MG63 (cell line): Measurements from ENCODE around the gene ABL1. TPM values are rescaled to one million over a fixed set of nuclear protein-coding genes. Genes with fewer than 3 reads are reported as not detected.

Experiments
- DNase-seq: peaks from one replicate; pipeline ENCODE4 v3.0.0-alpha.2; 2020
- H3K27me3 ChIP-seq: fragments of 250-450 bp; sonication (Bioruptor Pico); 2 replicates; pipeline ENCODE4 v1.5.1; 2020; ENCODE audit warnings: mild to moderate bottlenecking, moderate library complexity
- H3K36me3 ChIP-seq: fragments of 250-450 bp; sonication (Bioruptor Pico); 2 replicates; pipeline ENCODE4 v1.5.1; 2020; ENCODE audit warnings: mild to moderate bottlenecking, moderate library complexity
- H3K4me3 ChIP-seq: fragments of 250-450 bp; sonication (Bioruptor Pico); 2 replicates; pipeline ENCODE4 v1.5.1; 2020; ENCODE audit warnings: mild to moderate bottlenecking, moderate library complexity
- H3K9me3 ChIP-seq: fragments of 250-450 bp; sonication (Bioruptor Pico); 2 replicates; pipeline ENCODE4 v1.5.1; 2020; ENCODE audit warnings: mild to moderate bottlenecking, moderate library complexity
- total RNA-seq: library from RNA; depleted of rRNA; stranded (reverse); fragments of >200 nt; shearing (Covaris generic); gene quantifications from 2 replicates; pipeline ENCODE4 v1.2.3, GENCODE V29; 2014; ENCODE audit warnings: low replicate concordance

The ABL1 gene
- total RNA-seq, 1 experiment from 2014 or later: 24.7 TPM

GRCh38 chr9:130874783-130875182, 39.7 kb downstream of the ABL1 start:
- Histone ChIP-seq H3K36me3 (peaks cover 80% of the 10 kb centered on the region), H3K9me3 (no peaks in the 10 kb centered on the region), H3K4me3 (no peak overlapping the region), H3K27me3 (no peaks in the 10 kb centered on the region)
- DNase-seq: no peak

GRCh38 chr9:130877300-130877699, 42.2 kb downstream of the ABL1 start:
- peaks cover 80% of the 10 kb centered on the region for H3K36me3 ChIP-seq

GRCh38 chr9:130878295-130878694, 43.2 kb downstream of the ABL1 start:
- Histone ChIP-seq H3K27me3 (no peaks in the 10 kb centered on the region), H3K4me3 (no peak overlapping the region), H3K36me3 (peaks cover 73% of the 10 kb centered on the region), H3K9me3 (no peaks in the 10 kb centered on the region)
- DNase-seq: no peak

More at GRCh38 chr9:130877300-130877699, 42.2 kb downstream of the ABL1 start:
- H3K9me3 ChIP-seq: no peaks in the 10 kb centered on the region
- no peaks in the 10 kb centered on the region for H3K27me3 ChIP-seq
- DNase-seq: no peak
- no peak overlapping the region for H3K4me3 ChIP-seq

- DNase-seq: no peak
- H3K36me3 ChIP-seq: peaks cover 69% of the 10 kb centered on the region
- H3K27me3 ChIP-seq: no peaks in the 10 kb centered on the region
- H3K9me3 ChIP-seq: no peaks in the 10 kb centered on the region
- H3K4me3 ChIP-seq: no peak overlapping the region
These were observed 44.9 kb downstream of the ABL1 start for GRCh38 chr9:130879863-130880411.

- H3K4me3 ChIP-seq: no peak overlapping the region
- DNase-seq: no peak
- peaks cover 69% of the 10 kb centered on the region for H3K36me3 ChIP-seq
- no peaks in the 10 kb centered on the region for H3K9me3 ChIP-seq
- no peaks in the 10 kb centered on the region for H3K27me3 ChIP-seq
These were observed 45.7 kb downstream of the ABL1 start for GRCh38 chr9:130880599-130881220.

GRCh38 chr9:130881516-130881915, 46.5 kb downstream of the ABL1 start:
- peaks cover 75% of the 10 kb centered on the region for H3K36me3 ChIP-seq
- DNase-seq: no peak
- no peaks in the 10 kb centered on the region for H3K9me3 ChIP-seq
- H3K4me3 ChIP-seq: no peak overlapping the region
- H3K27me3 ChIP-seq: no peaks in the 10 kb centered on the region

GRCh38 chr9:130882696-130883225, 47.7 kb downstream of the ABL1 start:
- H3K9me3 ChIP-seq: no peaks in the 10 kb centered on the region
- no peak overlapping the region for H3K4me3 ChIP-seq
- peaks cover 84% of the 10 kb centered on the region for H3K36me3 ChIP-seq
- no peaks in the 10 kb centered on the region for H3K27me3 ChIP-seq
- no peak for DNase-seq

- no peak for DNase-seq
- Histone ChIP-seq H3K4me3 (no peak overlapping the region), H3K27me3 (no peaks in the 10 kb centered on the region), H3K36me3 (peaks cover 82% of the 10 kb centered on the region), H3K9me3 (no peaks in the 10 kb centered on the region)
These were observed 48.4 kb downstream of the ABL1 start for GRCh38 chr9:130883479-130883878.

GRCh38 chr9:130884111-130884531, 49.1 kb downstream of the ABL1 start:
- no peaks in the 10 kb centered on the region for H3K27me3 ChIP-seq
- H3K4me3 ChIP-seq: no peak overlapping the region
- no peaks in the 10 kb centered on the region for H3K9me3 ChIP-seq
- peaks cover 84% of the 10 kb centered on the region for H3K36me3 ChIP-seq
- DNase-seq: no peak

GRCh38 chr9:130884542-130885483, 49.8 kb downstream of the ABL1 start:
- H3K36me3 ChIP-seq: peaks cover 82% of the 10 kb centered on the region
- DNase-seq: no peak
- no peak overlapping the region for H3K4me3 ChIP-seq
- H3K27me3 ChIP-seq: no peaks in the 10 kb centered on the region
- no peaks in the 10 kb centered on the region for H3K9me3 ChIP-seq

GRCh38 chr9:130885484-130886375, 50.7 kb downstream of the ABL1 start:
- no peak for DNase-seq
- H3K4me3 ChIP-seq: no peak overlapping the region
- H3K27me3 ChIP-seq: no peaks in the 10 kb centered on the region
- H3K36me3 ChIP-seq: peaks cover 82% of the 10 kb centered on the region
- no peaks in the 10 kb centered on the region for H3K9me3 ChIP-seq

GRCh38 chr9:130886981-130887380, 51.9 kb downstream of the ABL1 start:
- DNase-seq: no peak
- H3K27me3 ChIP-seq: no peaks in the 10 kb centered on the region
- H3K9me3 ChIP-seq: no peaks in the 10 kb centered on the region
- H3K4me3 ChIP-seq: no peak overlapping the region
- peaks cover 76% of the 10 kb centered on the region for H3K36me3 ChIP-seq

- no peaks in the 10 kb centered on the region for H3K9me3 ChIP-seq
- no peak for DNase-seq
- no peak overlapping the region for H3K4me3 ChIP-seq
- H3K27me3 ChIP-seq: no peaks in the 10 kb centered on the region
- peaks cover 77% of the 10 kb centered on the region for H3K36me3 ChIP-seq
These were observed 52.6 kb downstream of the ABL1 start for GRCh38 chr9:130887494-130888144.

- DNase-seq: no peak
- Histone ChIP-seq H3K36me3 (peaks cover 84% of the 10 kb centered on the region), H3K4me3 (no peak overlapping the region), H3K27me3 (no peaks in the 10 kb centered on the region), H3K9me3 (no peaks in the 10 kb centered on the region)
These were observed 53.3 kb downstream of the ABL1 start for GRCh38 chr9:130888146-130888885.

- no peaks in the 10 kb centered on the region for H3K9me3 ChIP-seq
- H3K4me3 ChIP-seq: no peak overlapping the region
- no peak for DNase-seq
- no peaks in the 10 kb centered on the region for H3K27me3 ChIP-seq
- H3K36me3 ChIP-seq: peaks cover 71% of the 10 kb centered on the region
These were observed 55.1 kb downstream of the ABL1 start for GRCh38 chr9:130890124-130890523.
